B cell (primary cell): ENCODE measurements around the gene PPP1R7. TPM values are rescaled to one million over a fixed set of nuclear protein-coding genes. Genes with fewer than 3 reads are reported as not detected.

Experiments used
- ATAC-seq: fragments of 200-7000 bp; cut with Tn5 transposase; one replicate; pipeline ENCODE4 v1.10.0; 2021; ENCODE audit warnings: low read depth, mild to moderate bottlenecking, moderate number of reproducible peaks, moderate library complexity
- CTCF ChIA-PET: fragments of 350-600 bp; sonication (Branson Sonifier 250); formaldehyde crosslinking; loops from one replicate; lab custom pipeline; 2021; ENCODE audit warnings: antibody characterized with exemption, inconsistent platforms; lab: Charles Lee
- POLR2A ChIA-PET: fragments of 350-600 bp; sonication (Branson Sonifier 250); formaldehyde crosslinking; loops from one replicate; lab custom pipeline; 2021; ENCODE audit warnings: antibody characterized with exemption; lab: Charles Lee
- DNase-seq: peaks from one replicate; pipeline ENCODE4 v3.0.0; 2013
- H2AFZ ChIP-seq: 2 replicates; pipeline ENCODE4 v1.6.1; 2012; ENCODE audit warnings: mild to moderate bottlenecking, low read depth, low read length; ENCODE audit not compliant: insufficient read depth, poor library complexity, severe bottlenecking
- H3K27ac ChIP-seq, 2 donors: 1 replicate in 1 of 2; 2 replicates in 1 of 2; pipeline ENCODE4 v1.5.1; 2012 to 2013; ENCODE audit warnings: low read length in 2 of 2, mild to moderate bottlenecking in 2 of 2, moderate library complexity in 1 of 2
- H3K27me3 ChIP-seq, 4 experiments: fragments of 200-600 bp in 1 of 4; sonication (generic) in 1 of 4; replicated peaks in 1 of 4; 1 replicate in 2 of 4; 2 replicates in 2 of 4; pipeline versions ENCODE4 v1.6.1 to v1.7.0; 2013 to 2016; ENCODE audit warnings: low read length in 3 of 4, mild to moderate bottlenecking in 2 of 4, mixed read lengths in 1 of 4, moderate library complexity in 1 of 4; ENCODE audit not compliant: insufficient read depth in 4 of 4, control insufficient read depth in 3 of 4; ENCODE audit errors: control extremely low read depth in 1 of 4
- H3K36me3 ChIP-seq, 2 experiments: replicated peaks in 1 of 2; 1 replicate in 1 of 2; 2 replicates in 1 of 2; pipeline versions ENCODE4 v1.6.1 to v1.7.1; 2013; ENCODE audit warnings: low read length in 1 of 2; ENCODE audit not compliant: insufficient read depth in 2 of 2, control insufficient read depth in 1 of 2; ENCODE audit errors: control extremely low read depth in 1 of 2, extremely low read depth in 1 of 2
- H3K4me1 ChIP-seq, 2 donors: fragments of 200-600 bp in 1 of 2; sonication (generic) in 1 of 2; 1 replicate in 1 of 2; 2 replicates in 1 of 2; pipeline versions ENCODE4 v1.5.1 to v1.6.1; 2013 to 2017; ENCODE audit warnings: low read length in 2 of 2; ENCODE audit not compliant: control insufficient read depth in 2 of 2, insufficient read depth in 2 of 2
- H3K4me2 ChIP-seq: replicated peaks from 2 replicates; pipeline ENCODE3; 2012; ENCODE audit warnings: mild to moderate bottlenecking, low read depth, low read length; ENCODE audit not compliant: poor library complexity, severe bottlenecking
- H3K4me3 ChIP-seq, 5 experiments: fragments of 200-600 bp in 1 of 5; sonication (generic) in 1 of 5; 1 replicate in 3 of 5; 2 replicates in 2 of 5; pipeline versions ENCODE4 v1.5.1 to v1.7.0; 2011 to 2016; ENCODE audit warnings: low read length in 4 of 5, mild to moderate bottlenecking in 4 of 5, low read depth in 2 of 5, control low read depth in 1 of 5, moderate library complexity in 1 of 5; ENCODE audit not compliant: insufficient read depth in 1 of 5; ENCODE audit errors: control extremely low read depth in 1 of 5, extremely low read depth in 1 of 5
- H3K79me2 ChIP-seq: fragments of 200-600 bp; sonication (generic); one replicate; pipeline ENCODE4 v1.6.0; 2016; ENCODE audit warnings: low read length; ENCODE audit not compliant: control insufficient read depth, insufficient read depth
- H3K9ac ChIP-seq: fragments of 200-600 bp; sonication (generic); 2 replicates; pipeline ENCODE4 v1.6.1; 2017; ENCODE audit warnings: mild to moderate bottlenecking, low read length, moderate library complexity
- H3K9me3 ChIP-seq, 3 donors: one replicate each; pipeline versions ENCODE4 v1.6.1 to v1.7.1; 2013; ENCODE audit warnings: low read length in 2 of 3; ENCODE audit not compliant: control insufficient read depth in 2 of 3, insufficient read depth in 1 of 3; ENCODE audit errors: control extremely low read depth in 1 of 3
- H4K20me1 ChIP-seq: 2 replicates; pipeline ENCODE4 v1.6.0; 2012; ENCODE audit warnings: mild to moderate bottlenecking, low read length; ENCODE audit not compliant: insufficient read depth, control insufficient read depth, poor library complexity, severe bottlenecking
- H3K27ac Mint-ChIP-seq: one replicate; pipeline ENCODE4 v1.8.0; 2021; ENCODE audit warnings: mixed read lengths
- H3K27me3 Mint-ChIP-seq: one replicate; pipeline ENCODE4 v1.8.0; 2021; ENCODE audit warnings: mixed read lengths
- H3K4me1 Mint-ChIP-seq: one replicate; pipeline ENCODE4 v1.8.0; 2021; ENCODE audit warnings: mixed read lengths
- H3K4me3 Mint-ChIP-seq: one replicate; pipeline ENCODE4 v1.8.0; 2021; ENCODE audit warnings: mixed read lengths
- H3K9me3 Mint-ChIP-seq: one replicate; pipeline ENCODE4 v1.8.0; 2022; ENCODE audit warnings: mixed read lengths; ENCODE audit not compliant: insufficient read depth
- EZH2 ChIP-seq: IDR thresholded peaks from 2 replicates; pipeline ENCODE4 v1.6.1; 2012; ENCODE audit warnings: borderline replicate concordance, low read depth, mild to moderate bottlenecking, moderate library complexity, low read length; ENCODE audit not compliant: insufficient read depth, poor library complexity, severe bottlenecking
- WGBS: methylation state at CpG from one replicate; pipeline ENCODE4 v1.1.5; 2013; ENCODE audit warnings: missing lambda C conversion rate; ENCODE audit not compliant: insufficient coverage; 5-methylcytosine and 5-hydroxymethylcytosine counted together
- intact Hi-C: fragments of 100-400 bp; cut with micrococcal nuclease; formaldehyde crosslinking; loops from one replicate; pipeline ENCODE4 v1.10.0; 2022
- polyA plus RNA-seq: library from polyadenylated mRNA; depleted of rRNA; stranded (reverse); fragments of >200 nt; gene quantifications from 2 replicates; pipeline ENCODE4 v1.2.3, GENCODE V29; 2012
- total RNA-seq, 2 donors: library from RNA; stranded (reverse); fragments of 120-200 nt in 1 of 2; gene quantifications; 1 replicate in 1 of 2; 2 replicates in 1 of 2; pipeline versions ENCODE4 v1.2.3 to v1.2.4, GENCODE V29; 2013 to 2022
- TF ChIP-seq, protein P1 (sequence below): fragments of 200-600 bp; IDR thresholded peaks from one replicate; pipeline ENCODE4 v1.8.0; 2022; ENCODE audit warnings: antibody characterized with exemption, mild to moderate bottlenecking

The PPP1R7 gene
- total and polyA plus RNA-seq, 2 donors (not counting 1 experiment from before 2014, with no cell fraction given) = 37.7 to 50.9 TPM

GRCh38 chr2:241214209-241214608 is 63.9 kb downstream of the PPP1R7 start:
- Histone ChIP-seq H3K36me3 (no peaks in the 10 kb centered on the region), H3K4me2 (no peak overlapping the region), H4K20me1 (no peaks in the 10 kb centered on the region), H3K27ac (no peak overlapping the region), H2AFZ (no peak overlapping the region), H3K79me2 (no peaks in the 10 kb centered on the region), H3K9me3 (no peaks in the 10 kb centered on the region), H3K4me3 (no peak overlapping the region), H3K4me1 (peaks cover 8 to 12% of the 10 kb centered on the region in 2 donors), H3K9ac (no peak overlapping the region), H3K27me3 (no peaks in the 10 kb centered on the region)
- Mint-ChIP-seq H3K27ac (no peak overlapping the region), H3K27me3 (no peaks in the 10 kb centered on the region), H3K4me3 (no peak overlapping the region), H3K4me1 (peaks cover 11% of the 10 kb centered on the region), H3K9me3 (no peaks in the 10 kb centered on the region)
- intact Hi-C loops = loop anchor here (10.0 kb wide), 1 partner anchor 421 kb away; the partner anchor contains the start of genes ATG4B and THAP4
- POLR2A ChIA-PET = no interaction called here
- 75% methylated on average over 10 of the region's 10 CpGs for WGBS
- TF ChIP-seq, protein P1, sequence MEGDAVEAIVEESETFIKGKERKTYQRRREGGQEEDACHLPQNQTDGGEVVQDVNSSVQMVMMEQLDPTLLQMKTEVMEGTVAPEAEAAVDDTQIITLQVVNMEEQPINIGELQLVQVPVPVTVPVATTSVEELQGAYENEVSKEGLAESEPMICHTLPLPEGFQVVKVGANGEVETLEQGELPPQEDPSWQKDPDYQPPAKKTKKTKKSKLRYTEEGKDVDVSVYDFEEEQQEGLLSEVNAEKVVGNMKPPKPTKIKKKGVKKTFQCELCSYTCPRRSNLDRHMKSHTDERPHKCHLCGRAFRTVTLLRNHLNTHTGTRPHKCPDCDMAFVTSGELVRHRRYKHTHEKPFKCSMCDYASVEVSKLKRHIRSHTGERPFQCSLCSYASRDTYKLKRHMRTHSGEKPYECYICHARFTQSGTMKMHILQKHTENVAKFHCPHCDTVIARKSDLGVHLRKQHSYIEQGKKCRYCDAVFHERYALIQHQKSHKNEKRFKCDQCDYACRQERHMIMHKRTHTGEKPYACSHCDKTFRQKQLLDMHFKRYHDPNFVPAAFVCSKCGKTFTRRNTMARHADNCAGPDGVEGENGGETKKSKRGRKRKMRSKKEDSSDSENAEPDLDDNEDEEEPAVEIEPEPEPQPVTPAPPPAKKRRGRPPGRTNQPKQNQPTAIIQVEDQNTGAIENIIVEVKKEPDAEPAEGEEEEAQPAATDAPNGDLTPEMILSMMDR = no peak
- no peak for TF ChIP-seq EZH2
- DNase-seq (peak; percentile 30), ATAC-seq (no peak)
- CTCF ChIA-PET = interaction anchor here (0.6 to 1.0 kb wide), 2 partner anchors 64 to 136 kb away, joined by 3 to 4 read pairs; partner anchors contain the start of gene PPP1R7

- intact Hi-C loops = loop anchor here (5.0 to 10.0 kb wide), 2 partner anchors 62 to 420 kb away; partner anchors contain the start of genes ATG4B, PPP1R7 and THAP4
- Histone ChIP-seq H3K4me1 (peaks cover 10 to 12% of the 10 kb centered on the region in 2 donors), H4K20me1 (no peaks in the 10 kb centered on the region), H3K36me3 (no peaks in the 10 kb centered on the region), H3K27me3 (no peaks in the 10 kb centered on the region), H3K27ac (no peak overlapping the region), H3K79me2 (no peaks in the 10 kb centered on the region), H3K4me3 (no peak overlapping the region), H2AFZ (no peak overlapping the region), H3K4me2 (no peak overlapping the region), H3K9me3 (no peaks in the 10 kb centered on the region), H3K9ac (no peak overlapping the region)
- WGBS = 92% methylated on average over 12 of the region's 12 CpGs
- DNase-seq = no peak
- Mint-ChIP-seq H3K27me3 (no peaks in the 10 kb centered on the region), H3K9me3 (no peaks in the 10 kb centered on the region), H3K4me1 (peaks cover 12% of the 10 kb centered on the region), H3K4me3 (no peak overlapping the region), H3K27ac (no peak overlapping the region)
- ChIA-PET CTCF (interaction anchor here (0.6 to 1.0 kb wide), 2 partner anchors 64 to 136 kb away, joined by 3 to 4 read pairs; partner anchors contain the start of gene PPP1R7), POLR2A (no interaction called here)
- ATAC-seq = no peak
- TF ChIP-seq EZH2 = no peak
- TF ChIP-seq, protein P1 = no peak
These were observed 64.5 kb downstream of the PPP1R7 start for GRCh38 chr2:241214766-241215165.
